ENCODE data around the gene WASF2.
A peak's percentile ranks its signal among the peaks of the same experiment; 100 is the strongest.

The WASF2 gene

DNA sequence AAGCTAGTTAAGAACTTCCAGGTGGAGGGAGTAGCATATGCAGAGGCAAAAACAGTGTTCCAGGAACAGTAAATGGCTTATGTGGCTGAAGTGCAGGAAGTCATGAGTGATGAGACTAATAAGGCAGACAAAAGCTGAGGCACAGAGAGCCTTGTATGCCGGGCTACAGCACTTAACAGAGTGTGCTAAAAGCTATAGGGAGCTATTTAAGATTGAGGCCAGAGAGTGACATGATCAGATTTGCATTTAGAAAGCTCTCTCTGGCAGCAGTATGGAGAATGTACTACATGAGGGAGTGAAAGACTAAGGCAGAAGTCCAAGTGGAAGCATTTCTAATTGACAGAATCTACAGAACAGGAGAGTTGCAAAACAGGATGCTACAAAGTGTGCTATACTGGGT, 38.6 kb downstream of the WASF2 start:
- Histone ChIP-seq H3K27ac (ENCODE audit: low read length, poor library complexity, severe bottlenecking) (no peak overlapping the region), H3K9me3 (ENCODE audit: control insufficient read depth, low read length) (no peaks in the 10 kb centered on the region), H3K18ac (ENCODE audit: low read depth in 1 of 2, low read length in 2 of 2) (no peak overlapping the region), H3K79me1 (replicated peaks; ENCODE audit: low read length, poor library complexity, severe bottlenecking) (peaks cover 11% of the 10 kb centered on the region), H3K14ac (ENCODE audit: low read length in 2 of 2) (no peak overlapping the region), H3K23ac (ENCODE audit: low read length in 2 of 2) (no peak overlapping the region), H3K4ac (ENCODE audit: low read depth in 1 of 2, low read length in 2 of 2) (no peak overlapping the region), H2BK12ac (ENCODE audit: low read length in 2 of 2) (no peak overlapping the region), H4K8ac (ENCODE audit: low read length) (no peak overlapping the region), H2BK15ac (ENCODE audit: low read depth, poor library complexity, severe bottlenecking) (no peak overlapping the region), H4K91ac (ENCODE audit: low read length) (no peak overlapping the region), H2BK120ac (ENCODE audit: low read depth, low read length) (no peak overlapping the region), H3K9ac (ENCODE audit: low read length) (no peak overlapping the region), H3K4me1 (ENCODE audit: control insufficient read depth, insufficient read depth, low read depth, low read length) (peaks cover 5% of the 10 kb centered on the region), H3K4me2 (ENCODE audit: low read length, poor library complexity, severe bottlenecking) (no peak overlapping the region), H3K4me3 (ENCODE audit: insufficient read depth in 1 of 2, low read depth in 1 of 2, low read length in 2 of 2) (no peak overlapping the region), H2BK5ac (ENCODE audit: low read depth, low read length, poor library complexity, severe bottlenecking) (no peak overlapping the region), H2AK5ac (ENCODE audit: low read length, severe bottlenecking) (no peak overlapping the region), H3K27me3 (ENCODE audit: control insufficient read depth in 1 of 2, insufficient read depth in 1 of 2, low read length in 2 of 2) (no peaks in the 10 kb centered on the region), H3K36me3 (ENCODE audit: control insufficient read depth in 1 of 2, insufficient read depth in 2 of 2, low read depth in 1 of 2, low read length in 2 of 2) (peaks cover 2 to 33% of the 10 kb centered on the region in 2 experiments), H2AFZ (ENCODE audit: low read depth, low read length) (no peak overlapping the region)
- 29% methylated on average over 1 of the region's 1 CpG for WGBS
- no peak for DNase-seq

DNA sequence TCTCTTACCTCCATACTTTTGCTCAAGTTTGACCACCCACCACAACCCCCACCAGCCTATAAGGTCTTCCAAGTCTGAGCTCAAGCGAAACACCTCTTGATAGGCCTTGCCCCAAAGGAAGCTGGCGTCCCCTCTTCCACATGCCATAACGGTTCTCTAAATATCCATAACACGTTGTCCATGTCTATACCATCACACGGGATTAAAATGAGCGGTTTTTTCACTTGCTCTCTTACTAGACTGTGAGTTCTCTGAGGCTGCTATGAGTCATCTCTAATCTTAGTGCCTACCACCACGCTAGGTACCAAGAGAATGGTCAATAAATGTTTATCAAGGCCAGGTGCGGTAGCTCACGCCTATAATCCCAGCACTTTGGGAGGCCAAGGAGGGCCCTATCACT, 41.0 kb downstream of the WASF2 start:
- no peak overlapping the region for H3K9ac ChIP-seq (ENCODE audit: low read length)
- H3K4me1 ChIP-seq (ENCODE audit: control insufficient read depth, insufficient read depth, low read depth, low read length) = peaks cover 2% of the 10 kb centered on the region
- H4K8ac ChIP-seq (ENCODE audit: low read length) = no peak overlapping the region
- H3K4ac ChIP-seq (ENCODE audit: low read depth in 1 of 2, low read length in 2 of 2) = no peak overlapping the region
- H3K79me1 ChIP-seq (replicated peaks; ENCODE audit: low read length, poor library complexity, severe bottlenecking) = peaks cover 15% of the 10 kb centered on the region
- DNase-seq = no peak
- no peak overlapping the region for H3K4me2 ChIP-seq (ENCODE audit: low read length, poor library complexity, severe bottlenecking)
- no peak overlapping the region for H2BK15ac ChIP-seq (ENCODE audit: low read depth, poor library complexity, severe bottlenecking)
- no peak overlapping the region for H3K18ac ChIP-seq (ENCODE audit: low read depth in 1 of 2, low read length in 2 of 2)
- no peak overlapping the region for H3K4me3 ChIP-seq (ENCODE audit: insufficient read depth in 1 of 2, low read depth in 1 of 2, low read length in 2 of 2)
- H3K36me3 ChIP-seq (ENCODE audit: control insufficient read depth in 1 of 2, insufficient read depth in 2 of 2, low read depth in 1 of 2, low read length in 2 of 2) = peaks cover 2 to 33% of the 10 kb centered on the region in 2 experiments
- no peak overlapping the region for H2AFZ ChIP-seq (ENCODE audit: low read depth, low read length)
- no peaks in the 10 kb centered on the region for H3K9me3 ChIP-seq (ENCODE audit: control insufficient read depth, low read length)
- no peaks in the 10 kb centered on the region for H3K27me3 ChIP-seq (ENCODE audit: control insufficient read depth in 1 of 2, insufficient read depth in 1 of 2, low read length in 2 of 2)
- no peak overlapping the region for H3K27ac ChIP-seq (ENCODE audit: low read length, poor library complexity, severe bottlenecking)
- WGBS = 97% methylated on average over 9 of the region's 9 CpGs
- H3K23ac ChIP-seq (ENCODE audit: low read length in 2 of 2) = no peak overlapping the region
- no peak overlapping the region for H3K14ac ChIP-seq (ENCODE audit: low read length in 2 of 2)
- H4K91ac ChIP-seq (ENCODE audit: low read length) = no peak overlapping the region
- no peak overlapping the region for H2BK5ac ChIP-seq (ENCODE audit: low read depth, low read length, poor library complexity, severe bottlenecking)
- H2BK12ac ChIP-seq (ENCODE audit: low read length in 2 of 2) = no peak overlapping the region
- no peak overlapping the region for H2AK5ac ChIP-seq (ENCODE audit: low read length, severe bottlenecking)
- no peak overlapping the region for H2BK120ac ChIP-seq (ENCODE audit: low read depth, low read length)

DNA sequence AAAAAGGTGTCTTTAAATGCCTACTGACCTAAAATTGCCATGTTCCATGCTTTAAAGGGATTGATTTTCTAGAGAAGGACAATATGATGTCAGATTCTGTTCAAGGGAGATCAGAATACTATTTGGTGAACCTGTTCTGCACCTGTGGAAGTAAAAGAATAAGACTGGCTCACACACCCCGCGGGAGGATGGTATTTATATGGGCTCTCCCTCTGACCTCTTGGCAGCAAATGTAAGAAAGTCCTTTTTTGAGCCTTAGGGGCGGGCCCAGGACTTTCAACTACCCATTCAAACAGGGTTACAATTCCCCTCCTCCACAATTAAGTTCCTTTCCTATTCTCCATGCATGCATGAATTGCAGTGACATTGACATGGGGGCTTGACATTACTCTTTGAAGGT, 42.1 kb downstream of the WASF2 start:
- H3K36me3 ChIP-seq (ENCODE audit: control insufficient read depth in 1 of 2, insufficient read depth in 2 of 2, low read depth in 1 of 2, low read length in 2 of 2) = peaks cover 2 to 33% of the 10 kb centered on the region in 2 experiments
- no peak overlapping the region for H3K4me2 ChIP-seq (ENCODE audit: low read length, poor library complexity, severe bottlenecking)
- H2AK5ac ChIP-seq (ENCODE audit: low read length, severe bottlenecking) = no peak overlapping the region
- DNase-seq = no peak
- peaks cover 18% of the 10 kb centered on the region for H3K79me1 ChIP-seq (replicated peaks; ENCODE audit: low read length, poor library complexity, severe bottlenecking)
- H3K4me3 ChIP-seq (ENCODE audit: insufficient read depth in 1 of 2, low read depth in 1 of 2, low read length in 2 of 2) = no peak overlapping the region
- no peak overlapping the region for H2BK12ac ChIP-seq (ENCODE audit: low read length in 2 of 2)
- H3K27me3 ChIP-seq (ENCODE audit: control insufficient read depth in 1 of 2, insufficient read depth in 1 of 2, low read length in 2 of 2) = no peaks in the 10 kb centered on the region
- no peak overlapping the region for H3K23ac ChIP-seq (ENCODE audit: low read length in 2 of 2)
- no peak overlapping the region for H4K8ac ChIP-seq (ENCODE audit: low read length)
- no peak overlapping the region for H4K91ac ChIP-seq (ENCODE audit: low read length)
- H3K4ac ChIP-seq (ENCODE audit: low read depth in 1 of 2, low read length in 2 of 2) = no peak overlapping the region
- no peak overlapping the region for H3K27ac ChIP-seq (ENCODE audit: low read length, poor library complexity, severe bottlenecking)
- H2AFZ ChIP-seq (ENCODE audit: low read depth, low read length) = no peak overlapping the region
- 95% methylated on average over 3 of the region's 3 CpGs for WGBS
- H3K18ac ChIP-seq (ENCODE audit: low read depth in 1 of 2, low read length in 2 of 2) = no peak overlapping the region
- no peak overlapping the region for H3K14ac ChIP-seq (ENCODE audit: low read length in 2 of 2)
- peaks cover 2% of the 10 kb centered on the region for H3K4me1 ChIP-seq (ENCODE audit: control insufficient read depth, insufficient read depth, low read depth, low read length)
- H2BK5ac ChIP-seq (ENCODE audit: low read depth, low read length, poor library complexity, severe bottlenecking) = no peak overlapping the region
- no peak overlapping the region for H3K9ac ChIP-seq (ENCODE audit: low read length)
- no peak overlapping the region for H2BK120ac ChIP-seq (ENCODE audit: low read depth, low read length)
- no peak overlapping the region for H2BK15ac ChIP-seq (ENCODE audit: low read depth, poor library complexity, severe bottlenecking)
- no peaks in the 10 kb centered on the region for H3K9me3 ChIP-seq (ENCODE audit: control insufficient read depth, low read length)

DNA sequence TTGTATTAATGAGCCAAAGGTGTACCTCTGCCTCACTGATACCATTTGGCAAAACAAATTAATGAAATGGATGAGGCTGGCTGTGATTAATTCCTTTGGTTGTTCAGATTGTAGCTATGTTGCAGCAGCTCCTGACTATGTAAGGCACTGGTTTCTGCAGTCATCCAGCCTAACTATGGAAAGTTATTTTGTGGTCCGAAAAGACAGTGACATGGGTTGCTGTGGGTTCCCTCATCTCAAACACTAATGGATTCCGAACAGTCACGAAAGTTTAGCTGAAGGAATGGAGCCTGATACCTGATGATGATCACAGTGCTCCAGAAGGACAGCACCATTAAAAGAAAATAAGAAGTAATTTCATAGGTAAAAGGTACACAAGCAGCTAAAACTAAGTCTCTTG, 42.6 kb downstream of the WASF2 start:
- Histone ChIP-seq H3K18ac (ENCODE audit: low read depth in 1 of 2, low read length in 2 of 2) (no peak overlapping the region), H3K23ac (ENCODE audit: low read length in 2 of 2) (no peak overlapping the region), H2BK120ac (ENCODE audit: low read depth, low read length) (no peak overlapping the region), H3K14ac (ENCODE audit: low read length in 2 of 2) (no peak overlapping the region), H2BK12ac (ENCODE audit: low read length in 2 of 2) (no peak overlapping the region), H2AK5ac (ENCODE audit: low read length, severe bottlenecking) (no peak overlapping the region), H2AFZ (ENCODE audit: low read depth, low read length) (no peak overlapping the region), H3K9ac (ENCODE audit: low read length) (no peak overlapping the region), H3K4me3 (ENCODE audit: insufficient read depth in 1 of 2, low read depth in 1 of 2, low read length in 2 of 2) (no peak overlapping the region), H3K4ac (ENCODE audit: low read depth in 1 of 2, low read length in 2 of 2) (no peak overlapping the region), H4K91ac (ENCODE audit: low read length) (no peak overlapping the region), H3K27ac (ENCODE audit: low read length, poor library complexity, severe bottlenecking) (no peak overlapping the region), H3K79me1 (replicated peaks; ENCODE audit: low read length, poor library complexity, severe bottlenecking) (peaks cover 19% of the 10 kb centered on the region), H3K4me2 (ENCODE audit: low read length, poor library complexity, severe bottlenecking) (no peak overlapping the region), H3K27me3 (ENCODE audit: control insufficient read depth in 1 of 2, insufficient read depth in 1 of 2, low read length in 2 of 2) (no peaks in the 10 kb centered on the region), H2BK5ac (ENCODE audit: low read depth, low read length, poor library complexity, severe bottlenecking) (no peak overlapping the region), H3K9me3 (ENCODE audit: control insufficient read depth, low read length) (no peaks in the 10 kb centered on the region), H3K36me3 (ENCODE audit: control insufficient read depth in 1 of 2, insufficient read depth in 2 of 2, low read depth in 1 of 2, low read length in 2 of 2) (peaks cover 2 to 33% of the 10 kb centered on the region in 2 experiments), H4K8ac (ENCODE audit: low read length) (peak overlapping the region; percentile 23), H3K4me1 (ENCODE audit: control insufficient read depth, insufficient read depth, low read depth, low read length) (peaks cover 2% of the 10 kb centered on the region), H2BK15ac (ENCODE audit: low read depth, poor library complexity, severe bottlenecking) (no peak overlapping the region)
- DNase-seq = no peak
- WGBS = 93% methylated on average over 3 of the region's 3 CpGs

Data from mesenchymal stem cell (in vitro differentiated cells and primary cell).